Stimulated activated CD4-positive, alpha-beta T cell treated with anti-CD3 and anti-CD28 coated beads, Interleukin-12 subunit alpha, Interleukin-12 subunit beta, amount 100 ng/mL, for 4 hours (primary cell): ENCODE results near the gene CCK.

Experiments
- DNase-seq: peaks from one replicate; pipeline ENCODE4 v3.0.0-alpha.2; 2020

Gene CCK

DNA sequence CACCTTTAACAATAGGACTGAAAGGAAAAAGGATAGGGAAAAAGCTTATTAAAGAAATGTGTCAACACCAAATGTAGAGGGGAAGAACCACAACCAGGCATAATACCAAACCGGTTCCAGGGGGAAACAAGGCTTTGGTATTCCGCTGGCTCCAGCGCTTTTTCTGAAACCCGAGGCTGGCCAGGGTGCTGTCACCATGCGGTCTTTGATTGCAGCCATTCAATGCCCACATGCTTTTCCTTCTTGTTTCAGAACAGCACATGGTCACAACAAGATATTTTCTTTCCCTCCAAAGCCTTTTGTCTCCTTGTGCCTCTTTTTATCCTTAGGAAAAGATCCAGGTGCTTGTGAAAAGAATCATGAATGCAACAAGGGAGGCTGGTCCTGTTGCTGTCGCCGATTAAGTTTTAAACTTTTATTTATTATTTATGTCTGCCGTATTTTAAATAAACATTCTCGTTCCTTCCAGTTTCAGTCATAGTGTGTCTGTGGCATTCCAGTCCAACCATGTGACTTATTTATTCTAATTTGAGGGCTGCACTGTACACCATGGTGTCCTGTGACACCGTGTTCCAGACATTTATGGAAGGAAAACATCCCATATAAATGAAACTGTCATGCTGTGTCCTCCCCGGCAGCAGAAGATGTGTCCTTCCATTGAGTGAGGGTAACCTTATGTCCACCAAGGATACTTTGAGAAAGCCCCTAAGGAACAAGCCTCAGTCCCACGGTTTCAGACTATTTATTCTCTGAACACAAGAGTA lies 41.1 kb downstream of the CCK start:
- no peak for DNase-seq

GRCh38 chr3:42224178-42224577 lies 41.8 kb downstream of the CCK start:
- DNase-seq: no peak

DNA sequence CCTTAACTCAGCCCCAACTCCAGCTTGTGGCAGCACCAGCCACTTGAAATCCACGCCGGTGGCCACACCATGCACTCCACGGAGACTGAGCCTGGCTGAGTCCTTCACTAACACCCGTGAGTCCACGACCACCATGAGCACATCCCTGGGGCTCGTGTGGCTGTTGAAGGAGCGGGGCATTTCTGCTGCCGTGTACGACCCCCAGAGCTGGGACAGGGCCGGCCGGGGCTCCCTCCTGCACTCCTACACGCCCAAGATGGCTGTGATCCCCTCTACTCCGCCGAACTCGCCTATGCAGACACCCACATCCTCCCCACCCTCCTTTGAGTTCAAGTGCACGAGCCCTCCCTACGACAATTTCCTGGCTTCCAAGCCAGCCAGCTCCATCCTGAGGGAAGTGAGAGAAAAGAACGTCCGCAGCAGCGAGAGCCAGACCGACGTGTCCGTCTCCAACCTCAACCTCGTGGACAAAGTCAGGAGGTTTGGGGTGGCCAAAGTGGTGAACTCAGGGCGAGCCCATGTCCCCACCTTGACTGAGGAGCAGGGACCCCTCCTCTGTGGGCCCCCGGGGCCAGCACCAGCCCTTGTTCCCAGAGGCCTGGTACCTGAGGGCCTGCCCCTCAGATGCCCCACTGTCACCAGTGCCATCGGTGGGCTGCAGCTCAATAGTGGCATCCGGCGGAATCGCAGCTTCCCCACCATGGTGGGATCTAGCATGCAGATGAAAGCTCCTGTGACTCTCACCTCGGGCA lies 42.9 kb downstream of the CCK start:
- no peak for DNase-seq

DNA sequence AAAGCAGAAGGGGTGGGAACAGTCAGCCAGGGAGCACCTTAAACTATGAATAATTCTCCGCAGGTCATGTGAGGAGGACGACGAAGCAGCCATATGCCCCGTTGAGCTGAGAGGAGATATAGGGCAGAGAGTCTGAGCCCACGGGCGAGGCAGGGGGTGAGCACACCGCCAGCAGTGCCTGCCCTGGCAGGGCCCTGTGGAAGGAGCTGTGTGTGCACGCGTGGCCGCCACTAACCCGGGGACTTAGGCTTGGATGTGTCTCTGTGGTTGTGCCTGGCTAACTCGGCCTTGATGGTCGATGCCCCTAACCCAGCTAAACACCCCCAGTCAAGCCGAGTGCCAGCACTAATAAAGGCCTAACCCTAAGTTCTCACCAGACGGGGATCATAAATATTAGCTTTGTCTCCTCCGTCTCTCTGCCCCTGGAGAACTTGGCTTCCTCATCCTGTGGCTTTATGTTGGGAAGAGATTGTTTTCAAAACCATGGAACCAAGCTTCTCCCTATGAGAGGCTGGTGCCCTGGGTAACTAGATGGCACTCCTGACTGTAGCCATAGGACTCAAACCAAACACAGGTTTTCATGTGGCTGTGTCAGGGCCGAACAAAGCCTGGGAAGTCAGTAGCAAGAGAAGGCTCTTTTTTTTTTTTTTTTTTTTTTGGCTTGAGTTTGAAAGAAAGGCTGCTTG lies 45.4 kb downstream of the CCK start:
- DNase-seq: no peak

- no peak for DNase-seq
Measured at GRCh38 chr3:42216931-42217333, 49.1 kb downstream of the CCK start.

DNA sequence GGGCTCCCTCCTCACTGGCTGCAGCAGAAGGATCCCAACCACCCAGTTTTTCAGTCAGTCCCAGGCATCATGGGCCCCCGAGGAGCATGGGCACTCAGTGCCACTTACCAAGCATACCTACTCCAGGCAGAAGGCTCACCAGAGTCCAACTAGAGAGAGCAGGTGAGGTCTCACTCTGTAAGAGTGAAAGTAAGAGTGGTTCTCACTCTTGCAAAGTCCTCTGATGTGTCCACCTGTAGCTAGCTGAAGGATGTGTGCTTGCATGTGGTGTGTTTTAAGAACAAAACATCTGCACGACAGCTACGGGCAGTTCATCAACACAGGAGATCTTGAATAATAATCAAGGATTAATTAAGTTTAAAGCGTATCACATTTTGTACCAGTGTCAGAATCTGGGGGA lies 49.7 kb downstream of the CCK start:
- DNase-seq: no peak

DNA sequence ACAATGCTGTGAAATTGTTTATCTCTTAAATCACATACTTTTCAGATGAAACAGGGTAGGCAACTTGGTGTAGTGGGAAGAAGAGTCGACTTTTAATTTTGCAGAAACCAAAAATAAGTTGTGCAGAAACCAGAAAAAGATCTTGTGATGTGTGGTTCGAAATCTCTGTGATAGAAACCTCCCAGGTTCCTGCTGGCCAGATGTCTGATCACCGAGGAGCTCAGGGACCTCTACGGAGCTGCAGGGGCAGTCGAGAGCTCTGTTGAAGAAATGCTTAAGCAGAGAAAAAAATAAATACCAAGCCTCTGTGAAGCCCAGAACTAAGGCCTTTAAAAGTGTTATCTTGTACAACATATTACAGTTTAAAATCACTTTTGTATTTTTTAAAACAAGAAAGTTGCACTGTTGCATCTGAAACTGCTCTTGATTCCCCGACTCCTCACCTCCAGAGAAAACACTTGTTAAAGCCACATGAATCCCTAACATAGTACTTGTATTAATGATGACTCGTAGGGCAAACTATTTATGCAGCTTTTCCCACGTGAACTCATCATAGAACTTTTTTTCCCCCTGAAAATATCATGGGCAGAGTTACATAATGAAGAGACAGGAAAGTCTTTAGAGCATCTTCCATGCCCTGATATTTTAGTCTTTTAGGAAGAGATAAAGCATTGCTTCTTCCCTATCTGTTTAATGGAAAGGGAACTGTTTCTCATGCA lies 51.3 kb downstream of the CCK start:
- DNase-seq: no peak

GRCh38 chr3:42214064-42214463 lies 51.9 kb downstream of the CCK start:
- DNase-seq: no peak

GRCh38 chr3:42213417-42213816 lies 52.6 kb downstream of the CCK start:
- DNase-seq: no peak

- no peak for DNase-seq
Measured at GRCh38 chr3:42210726-42211125, 55.3 kb downstream of the CCK start.

- DNase-seq: no peak
Measured at GRCh38 chr3:42209917-42210316, 56.1 kb downstream of the CCK start.
